ENCODE measurements around the gene FRMPD4. TPM values are rescaled to one million over a fixed set of nuclear protein-coding genes. Genes with fewer than 3 reads are reported as not detected.

The FRMPD4 gene
- total RNA-seq, 1 donor from 2014 or later = 2.8 TPM

DNA sequence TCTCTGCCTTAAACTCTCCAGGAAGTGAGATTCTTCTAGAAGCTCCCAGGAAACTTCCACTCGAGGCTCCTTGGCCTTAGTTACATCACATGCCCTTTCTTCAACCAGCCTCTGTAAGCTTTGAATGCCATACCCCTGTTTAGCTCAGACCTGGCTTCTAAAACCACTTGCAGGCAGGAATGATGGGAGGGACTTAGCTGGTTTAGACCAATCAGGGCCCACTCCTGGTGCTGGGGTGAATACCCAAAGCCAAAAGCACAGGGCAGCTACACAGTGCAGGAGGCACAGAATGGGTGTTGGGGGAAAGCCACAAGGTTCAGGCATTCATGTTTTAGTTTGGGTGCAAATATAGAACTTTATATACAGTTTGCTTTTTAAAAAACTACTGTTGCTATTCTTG is 296.2 kb downstream of the FRMPD4 start:
- H3K9me3 ChIP-seq (replicated peaks) = no peaks in the 10 kb centered on the region
- H3K36me3 ChIP-seq = no peaks in the 10 kb centered on the region
- DNase-seq = no peak
- no peak overlapping the region for H3K4me3 ChIP-seq
- no peaks in the 10 kb centered on the region for H3K27me3 ChIP-seq (ENCODE audit: low read depth)
- TF ChIP-seq, protein P1, sequence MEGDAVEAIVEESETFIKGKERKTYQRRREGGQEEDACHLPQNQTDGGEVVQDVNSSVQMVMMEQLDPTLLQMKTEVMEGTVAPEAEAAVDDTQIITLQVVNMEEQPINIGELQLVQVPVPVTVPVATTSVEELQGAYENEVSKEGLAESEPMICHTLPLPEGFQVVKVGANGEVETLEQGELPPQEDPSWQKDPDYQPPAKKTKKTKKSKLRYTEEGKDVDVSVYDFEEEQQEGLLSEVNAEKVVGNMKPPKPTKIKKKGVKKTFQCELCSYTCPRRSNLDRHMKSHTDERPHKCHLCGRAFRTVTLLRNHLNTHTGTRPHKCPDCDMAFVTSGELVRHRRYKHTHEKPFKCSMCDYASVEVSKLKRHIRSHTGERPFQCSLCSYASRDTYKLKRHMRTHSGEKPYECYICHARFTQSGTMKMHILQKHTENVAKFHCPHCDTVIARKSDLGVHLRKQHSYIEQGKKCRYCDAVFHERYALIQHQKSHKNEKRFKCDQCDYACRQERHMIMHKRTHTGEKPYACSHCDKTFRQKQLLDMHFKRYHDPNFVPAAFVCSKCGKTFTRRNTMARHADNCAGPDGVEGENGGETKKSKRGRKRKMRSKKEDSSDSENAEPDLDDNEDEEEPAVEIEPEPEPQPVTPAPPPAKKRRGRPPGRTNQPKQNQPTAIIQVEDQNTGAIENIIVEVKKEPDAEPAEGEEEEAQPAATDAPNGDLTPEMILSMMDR (IDR thresholded peaks at IDR 0.05; ENCODE audit: borderline replicate concordance) = no peak
- H3K27ac ChIP-seq (replicated peaks) = no peak overlapping the region
- H3K4me1 ChIP-seq = no peaks in the 10 kb centered on the region
- intact Hi-C loops (cut with micrococcal nuclease) = no loop called here

- TF ChIP-seq, protein P1 (IDR thresholded peaks at IDR 0.05; ENCODE audit: borderline replicate concordance) = no peak
- Histone ChIP-seq H3K27me3 (ENCODE audit: low read depth) (no peaks in the 10 kb centered on the region), H3K4me3 (no peak overlapping the region), H3K9me3 (replicated peaks) (no peaks in the 10 kb centered on the region), H3K36me3 (no peaks in the 10 kb centered on the region), H3K27ac (replicated peaks) (no peak overlapping the region), H3K4me1 (no peaks in the 10 kb centered on the region)
- no peak for DNase-seq
- intact Hi-C loops (cut with micrococcal nuclease) = no loop called here
These were observed 301.1 kb downstream of the FRMPD4 start for GRCh38 chrX:12439416-12439815.

DNA sequence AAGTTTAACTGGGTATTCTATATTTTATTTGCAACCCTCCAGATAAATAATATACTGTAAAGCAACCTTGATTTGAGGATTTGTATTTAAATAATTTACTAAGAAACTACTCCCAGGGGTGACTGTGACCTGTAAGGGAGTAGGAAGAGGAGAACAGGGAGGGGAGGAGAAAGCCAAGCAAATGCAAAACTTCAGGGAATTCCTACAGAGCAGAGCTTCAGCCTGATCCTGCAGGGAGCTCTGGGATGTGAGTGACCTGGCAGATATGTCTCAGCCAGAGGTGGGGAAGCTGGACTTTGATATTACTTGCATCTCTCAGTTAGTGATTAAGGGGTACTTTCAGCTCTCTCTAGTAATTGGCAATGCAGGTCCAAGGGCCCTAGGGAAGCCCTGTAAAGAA is 302.0 kb downstream of the FRMPD4 start:
- TF ChIP-seq, protein P1 (IDR thresholded peaks at IDR 0.05; ENCODE audit: borderline replicate concordance) = no peak
- H3K4me1 ChIP-seq = no peaks in the 10 kb centered on the region
- no peak overlapping the region for H3K27ac ChIP-seq (replicated peaks)
- no peaks in the 10 kb centered on the region for H3K36me3 ChIP-seq
- no peaks in the 10 kb centered on the region for H3K27me3 ChIP-seq (ENCODE audit: low read depth)
- DNase-seq = no peak
- H3K9me3 ChIP-seq (replicated peaks) = no peaks in the 10 kb centered on the region
- H3K4me3 ChIP-seq = no peak overlapping the region
- intact Hi-C loops (cut with micrococcal nuclease) = no loop called here

GRCh38 chrX:12441381-12442128 is 303.3 kb downstream of the FRMPD4 start:
- Histone ChIP-seq H3K4me1 (no peaks in the 10 kb centered on the region), H3K27ac (replicated peaks) (no peak overlapping the region), H3K27me3 (ENCODE audit: low read depth) (no peaks in the 10 kb centered on the region), H3K9me3 (replicated peaks) (no peaks in the 10 kb centered on the region), H3K36me3 (no peaks in the 10 kb centered on the region), H3K4me3 (no peak overlapping the region)
- intact Hi-C loops (cut with micrococcal nuclease) = no loop called here
- no peak for DNase-seq
- TF ChIP-seq, protein P1 (IDR thresholded peaks at IDR 0.05; ENCODE audit: borderline replicate concordance) = no peak

DNA sequence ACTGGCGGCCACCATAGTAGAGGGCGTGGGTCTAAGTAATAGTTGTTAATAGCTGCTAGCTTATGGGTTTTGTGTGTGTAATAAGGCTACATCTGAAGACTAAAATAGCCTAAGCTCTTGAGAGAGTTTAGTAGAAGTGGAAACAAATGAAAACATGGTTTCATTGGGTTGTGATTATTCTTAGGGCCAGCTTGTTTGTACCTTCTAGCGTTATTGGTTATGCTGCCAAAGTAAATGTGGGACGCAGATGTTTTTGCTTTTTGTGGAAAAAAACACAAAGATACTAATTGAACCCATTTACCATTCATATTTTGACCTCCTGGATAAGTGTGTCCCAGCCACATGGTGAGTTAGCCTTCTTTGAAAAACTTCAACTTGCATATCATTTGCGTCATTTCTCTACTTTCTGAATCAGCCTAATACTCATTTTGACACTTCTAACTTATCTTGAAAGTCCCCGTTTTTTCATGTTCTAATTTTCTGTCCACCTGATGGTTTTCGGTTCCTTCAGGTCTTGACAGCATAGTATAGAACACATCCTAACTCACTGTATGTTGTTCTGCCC is 305.3 kb downstream of the FRMPD4 start:
- Histone ChIP-seq H3K36me3 (no peaks in the 10 kb centered on the region), H3K4me3 (no peak overlapping the region), H3K4me1 (no peaks in the 10 kb centered on the region), H3K27ac (replicated peaks) (no peak overlapping the region), H3K27me3 (ENCODE audit: low read depth) (no peaks in the 10 kb centered on the region), H3K9me3 (replicated peaks) (no peaks in the 10 kb centered on the region)
- intact Hi-C loops (cut with micrococcal nuclease) = no loop called here
- TF ChIP-seq, protein P1 (IDR thresholded peaks at IDR 0.05; ENCODE audit: borderline replicate concordance) = no peak
- DNase-seq = no peak
